Upper lobe of left lung (tissue), 6 donors: ENCODE measurements around the gene CAPN11. TPM values are rescaled to one million over a fixed set of nuclear protein-coding genes. Genes with fewer than 3 reads are reported as not detected.
A peak's percentile ranks its signal among the peaks of the same experiment; 100 is the strongest.
"Not testable (repeated sequence)": the region's sequence is repeated elsewhere in the genome, so short reads cannot be mapped to it uniquely, and the experiment has no call there.

Experiments
- ATAC-seq, 2 donors: fragments of 200-7000 bp; cut with Tn5 transposase; one replicate each; pipeline ENCODE4 v1.9.1; 2022; ENCODE audit warnings: mild to moderate bottlenecking in 2 of 2, moderate library complexity in 2 of 2; ENCODE audit not compliant: low FRiP score in 2 of 2
- DNase-seq, 2 donors: peaks; one replicate each; pipeline ENCODE4 v3.0.0-alpha.2; 2019 to 2020
- H3K27ac ChIP-seq, 4 donors: fragments of 200-600 bp; sonication (generic); one replicate each; pipeline ENCODE4 v1.5.1; 2016 to 2019
- H3K27me3 ChIP-seq, 4 donors: fragments of 200-600 bp; sonication (generic); one replicate each; pipeline ENCODE4 v1.5.1; 2017 to 2019
- H3K36me3 ChIP-seq, 4 donors: fragments of 200-600 bp; sonication (generic); one replicate each; pipeline ENCODE4 v1.5.1; 2016 to 2019
- H3K4me1 ChIP-seq, 4 donors: fragments of 200-600 bp; sonication (generic); one replicate each; pipeline ENCODE4 v1.5.1; 2018 to 2019
- H3K4me3 ChIP-seq, 4 donors: fragments of 200-600 bp; sonication (generic); one replicate each; pipeline ENCODE4 v1.5.1; 2017 to 2019; ENCODE audit warnings: mild to moderate bottlenecking in 2 of 4, moderate library complexity in 1 of 4
- H3K9me3 ChIP-seq, 4 donors: fragments of 200-600 bp; sonication (generic); one replicate each; pipeline ENCODE4 v1.5.1; 2018 to 2019
- CTCF ChIP-seq, 6 experiments: fragments of 450-650 bp in 4 of 6; fragments of 200-600 bp in 2 of 6; sonication (generic) in 2 of 6; IDR thresholded peaks; one replicate each; pipeline ENCODE4 v1.5.1; 2016 to 2019; ENCODE audit warnings: antibody characterized with exemption in 6 of 6
- EP300 ChIP-seq, 4 donors: sonication (generic); formaldehyde crosslinking; IDR thresholded peaks; one replicate each; pipeline ENCODE4 v1.5.1; 2017; ENCODE audit warnings: antibody characterized with exemption in 4 of 4, control low read depth in 2 of 4
- POLR2A ChIP-seq, 4 donors: fragments of 450-650 bp; IDR thresholded peaks; one replicate each; pipeline ENCODE4 v1.5.1; 2016 to 2017; ENCODE audit warnings: antibody characterized with exemption in 4 of 4, mild to moderate bottlenecking in 2 of 4
- POLR2AphosphoS5 ChIP-seq, 2 donors: sonication (generic); formaldehyde crosslinking; IDR thresholded peaks; one replicate each; pipeline ENCODE4 v1.5.1; 2017; ENCODE audit warnings: antibody characterized with exemption in 2 of 2
- WGBS, 2 donors: methylation state at CpG; one replicate each; pipeline ENCODE4 v1.1.5; 2017 to 2018; 5-methylcytosine and 5-hydroxymethylcytosine counted together
- total RNA-seq, 6 donors: library from RNA; depleted of rRNA in 4 of 6; stranded (reverse); fragments of >200 nt in 4 of 6; gene quantifications; one replicate each; pipeline versions ENCODE4 v1.1.0 to v1.2.1, GENCODE V29; 2016 to 2021
- donor health status: DM: no; HTN: no; CAD: no; lungs with moderate emphysema.
- donor health status: DM: no; HTN: yes; CAD: no; lungs with severe emphysema.

Gene CAPN11
- total RNA-seq, 6 donors from 2014 or later: 0.30 to 0.81 (median 0.52) TPM; not detected in 2

- no peaks in the 10 kb centered on the region for H3K27me3 ChIP-seq
- ATAC-seq: no peak
- WGBS, 2 donors: 35 to 37% methylated on average over 2 of the region's 2 CpGs
- H3K4me1 ChIP-seq: peaks cover 7 to 11% (median 10%) of the 10 kb centered on the region in 4 donors
- H3K4me3 ChIP-seq: no peak overlapping the region
- no peak overlapping the region for H3K27ac ChIP-seq
- TF ChIP-seq POLR2AphosphoS5 (IDR thresholded peaks at IDR 0.05) (no peak), CTCF (IDR thresholded peaks at IDR 0.05) (no peak), EP300 (IDR thresholded peaks at IDR 0.05) (no peak), POLR2A (IDR thresholded peaks at IDR 0.05) (no peak)
- DNase-seq: no peak
- no peaks in the 10 kb centered on the region for H3K9me3 ChIP-seq
- H3K36me3 ChIP-seq: no peaks in the 10 kb centered on the region
Measured at GRCh38 chr6:44190715-44191114, 32.1 kb downstream of the CAPN11 start.

- no peaks in the 10 kb centered on the region for H3K9me3 ChIP-seq
- H3K27ac ChIP-seq: peak overlapping the region in 1 of 4 donors; percentile 60
- H3K36me3 ChIP-seq: no peaks in the 10 kb centered on the region
- H3K4me1 ChIP-seq: peaks cover 4 to 11% (median 8%) of the 10 kb centered on the region in 4 donors
- ATAC-seq (peak; percentile 53 to 62), DNase-seq (peak in 1 of 2 donors; percentile 26)
- 33 to 44% methylated on average over 10 of the region's 10 CpGs for WGBS, 2 donors
- H3K4me3 ChIP-seq: peak overlapping the region in 2 of 4 donors; percentile 23
- H3K27me3 ChIP-seq: no peaks in the 10 kb centered on the region
- TF ChIP-seq POLR2AphosphoS5 (IDR thresholded peaks at IDR 0.05) (no peak), POLR2A (IDR thresholded peaks at IDR 0.05) (no peak), EP300 (IDR thresholded peaks at IDR 0.05) (no peak), CTCF (IDR thresholded peaks at IDR 0.05) (no peak)
Measured at GRCh38 chr6:44192428-44193041, 33.9 kb downstream of the CAPN11 start.

- H3K4me1 ChIP-seq: peaks cover 4 to 11% (median 8%) of the 10 kb centered on the region in 4 donors
- H3K36me3 ChIP-seq: no peaks in the 10 kb centered on the region
- DNase-seq (no peak), ATAC-seq (no peak)
- no peaks in the 10 kb centered on the region for H3K27me3 ChIP-seq
- WGBS, 2 donors: 90 to 96% methylated on average over 7 to 8 of the region's 8 CpGs
- no peak overlapping the region for H3K4me3 ChIP-seq
- no peaks in the 10 kb centered on the region for H3K9me3 ChIP-seq
- TF ChIP-seq CTCF (IDR thresholded peaks at IDR 0.05): no peak
- TF ChIP-seq EP300 (IDR thresholded peaks at IDR 0.05): no peak
- TF ChIP-seq POLR2A (IDR thresholded peaks at IDR 0.05): no peak
- TF ChIP-seq POLR2AphosphoS5 (IDR thresholded peaks at IDR 0.05): no peak
- H3K27ac ChIP-seq: no peak overlapping the region
Measured at GRCh38 chr6:44193307-44193910, 34.8 kb downstream of the CAPN11 start.

DNA sequence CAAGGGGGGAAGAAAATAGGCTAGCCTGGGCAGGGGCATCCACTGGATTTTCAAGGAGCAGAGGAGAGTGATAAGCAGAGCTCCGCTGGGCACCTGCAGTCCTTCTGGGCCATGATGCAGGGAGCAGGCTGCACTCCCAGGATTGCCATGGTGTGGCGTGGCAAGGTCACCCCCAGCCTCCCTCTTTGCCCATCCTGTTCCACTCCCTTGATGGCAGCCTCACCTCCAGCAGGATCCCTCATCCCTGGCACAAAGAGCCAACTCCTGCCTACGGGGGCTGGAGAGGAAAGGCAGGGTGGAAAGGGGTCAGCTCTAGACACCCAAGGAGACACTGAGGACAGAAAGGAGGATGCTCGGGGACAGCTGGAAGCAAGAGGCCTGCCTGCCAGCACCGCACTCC, 35.7 kb downstream of the CAPN11 start:
- no peak for ATAC-seq
- no peak overlapping the region for H3K4me3 ChIP-seq
- H3K27me3 ChIP-seq: no peaks in the 10 kb centered on the region
- H3K27ac ChIP-seq: no peak overlapping the region
- 69 to 79% methylated on average over 4 to 5 of the region's 5 CpGs for WGBS, 2 donors
- TF ChIP-seq EP300 (IDR thresholded peaks at IDR 0.05): no peak
- H3K36me3 ChIP-seq: no peaks in the 10 kb centered on the region
- no peaks in the 10 kb centered on the region for H3K9me3 ChIP-seq
- no peak for DNase-seq
- peaks cover 4 to 11% (median 8%) of the 10 kb centered on the region in 4 donors for H3K4me1 ChIP-seq

DNA sequence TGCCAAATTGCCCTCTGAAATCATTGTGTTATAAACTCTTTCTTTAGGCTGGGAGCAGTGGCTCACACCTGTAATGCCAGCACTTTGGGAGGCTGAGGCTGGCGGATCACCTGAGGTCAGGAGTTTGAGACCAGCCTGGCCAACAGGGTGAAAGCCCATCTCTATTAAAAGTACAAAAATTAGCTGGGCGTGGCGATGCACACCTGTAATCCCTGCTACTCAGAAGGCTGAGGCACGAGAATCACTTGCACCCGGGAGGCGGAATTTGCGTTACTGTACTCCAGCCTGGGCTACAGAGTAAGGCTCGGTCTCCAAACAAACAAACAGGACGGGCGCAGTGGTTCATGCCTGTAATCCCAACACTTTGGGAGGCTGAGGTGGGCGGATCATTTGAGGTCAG, 37.7 kb downstream of the CAPN11 start:
- not testable (repeated sequence) for H3K4me3 ChIP-seq, H3K9me3 ChIP-seq, H3K36me3 ChIP-seq, DNase-seq, ATAC-seq, H3K27me3 ChIP-seq, H3K27ac ChIP-seq
- 91 to 93% methylated on average over 11 of the region's 11 CpGs for WGBS, 2 donors
- H3K4me1 ChIP-seq: peaks cover 4 to 11% (median 8%) of the 10 kb centered on the region in 4 donors

GRCh38 chr6:44198684-44199083, 40.1 kb downstream of the CAPN11 start:
- 87 to 91% methylated on average over 3 of the region's 3 CpGs for WGBS, 2 donors
- no peak for ATAC-seq
- Histone ChIP-seq H3K27ac (no peak overlapping the region), H3K4me1 (no peaks in the 10 kb centered on the region), H3K27me3 (no peaks in the 10 kb centered on the region), H3K9me3 (no peaks in the 10 kb centered on the region), H3K36me3 (no peaks in the 10 kb centered on the region), H3K4me3 (no peak overlapping the region)
- TF ChIP-seq POLR2A (IDR thresholded peaks at IDR 0.05) (no peak), POLR2AphosphoS5 (IDR thresholded peaks at IDR 0.05) (no peak), EP300 (IDR thresholded peaks at IDR 0.05) (no peak), CTCF (IDR thresholded peaks at IDR 0.05) (no peak)
- DNase-seq: no peak
